A549 (cell line): ENCODE data around the gene RBFOX1.

Experiments used
- CEBPB ChIP-seq, 2 experiments: fragments of >200 bp in 1 of 2; sonication (Bioruptor Twin) in 1 of 2; formaldehyde crosslinking in 1 of 2; IDR thresholded peaks; 2 replicates each; pipeline ENCODE4 v1.6.1; 2012 to 2016
- CTCF ChIP-seq: fragments of >200 bp; sonication (Bioruptor Twin); formaldehyde crosslinking; IDR thresholded peaks from 3 replicates; pipeline ENCODE4 v1.5.1; 2016
- HDAC2 ChIP-seq: fragments of 200-600 bp; sonication (generic); IDR thresholded peaks from 2 replicates; pipeline ENCODE4 v1.6.1; 2016
- MYC ChIP-seq: IDR thresholded peaks from 2 replicates; pipeline ENCODE4 v1.6.1; 2012; ENCODE audit warnings: mild to moderate bottlenecking, inconsistent platforms, low read length, improper control_type of control experiment, borderline replicate concordance
- NR3C1 ChIP-seq: fragments of >200 bp; sonication (Bioruptor Twin); formaldehyde crosslinking; IDR thresholded peaks from 3 replicates; pipeline ENCODE4 v1.6.1; 2017
- RAD21 ChIP-seq, 2 experiments: fragments of >200 bp in 1 of 2; sonication (Bioruptor Twin) in 1 of 2; formaldehyde crosslinking in 1 of 2; IDR thresholded peaks in 1 of 2; conservative IDR thresholded peaks in 1 of 2; 2 replicates in 1 of 2; 3 replicates in 1 of 2; pipeline ENCODE4 v1.6.1; 2012 to 2018; ENCODE audit warnings: inconsistent platforms in 1 of 2
- USF2 ChIP-seq: fragments of 450-650 bp; IDR thresholded peaks from 2 replicates; pipeline ENCODE4 v1.6.1; 2014; ENCODE audit warnings: antibody characterized with exemption

- no peak for TF ChIP-seq CTCF
- no peak for TF ChIP-seq NR3C1
- TF ChIP-seq CEBPB (IDR thresholded peaks at IDR 0.05): no peak
- no peak for TF ChIP-seq HDAC2
- TF ChIP-seq USF2: no peak
- no peak for TF ChIP-seq RAD21 (conservative IDR thresholded peaks at IDR 0.05 in 1 of 2, IDR thresholded peaks at IDR 0.05 in 1 of 2)
- TF ChIP-seq MYC: no peak
Observed at GRCh38 chr16:7545251-7545650, 212.6 kb downstream of the RBFOX1 start.
